Fibroblast of the aortic adventitia (primary cell): ENCODE measurements around the gene PTF1A. TPM values are rescaled to one million over a fixed set of nuclear protein-coding genes. Genes with fewer than 3 reads are reported as not detected.

ENCODE experiments used
- DNase-seq: peaks from one replicate; pipeline ENCODE4 v3.0.0-alpha.2; 2010; ENCODE audit warnings: low read depth
- H3K4me3 ChIP-seq: 2 replicates; pipeline ENCODE4 v1.5.1; 2011; ENCODE audit warnings: low read depth, mild to moderate bottlenecking, control low read depth, low read length, moderate library complexity
- CTCF ChIP-seq: IDR thresholded peaks from 2 replicates; pipeline ENCODE4 v1.5.1; 2011; ENCODE audit warnings: mild to moderate bottlenecking, low read length, control low read depth, inconsistent platforms; ENCODE audit not compliant: insufficient read depth
- total RNA-seq: library from RNA; depleted of rRNA; stranded (reverse); fragments of >200 nt; gene quantifications from 2 replicates; pipeline ENCODE4 v1.2.3, GENCODE V29; 2012; ENCODE audit warnings: low replicate concordance

PTF1A gene
- total RNA-seq, 1 donor, result not detected

GRCh38 chr10:23171232-23171876 lies 20.8 kb upstream of the PTF1A start:
- TF ChIP-seq CTCF, result no peak
- H3K4me3 ChIP-seq, result no peak overlapping the region
- peak; percentile 38 for DNase-seq

- no peak for TF ChIP-seq CTCF
- no peak overlapping the region for H3K4me3 ChIP-seq
- no peak for DNase-seq
These were observed 19.5 kb upstream of the PTF1A start for GRCh38 chr10:23172429-23173213.

GRCh38 chr10:23173214-23174073 lies 18.7 kb upstream of the PTF1A start:
- no peak for TF ChIP-seq CTCF
- no peak overlapping the region for H3K4me3 ChIP-seq
- DNase-seq, result no peak

GRCh38 chr10:23174074-23174976 lies 17.8 kb upstream of the PTF1A start:
- no peak for DNase-seq
- no peak overlapping the region for H3K4me3 ChIP-seq
- no peak for TF ChIP-seq CTCF

GRCh38 chr10:23174977-23175512 lies 17.1 kb upstream of the PTF1A start:
- DNase-seq, result no peak
- no peak overlapping the region for H3K4me3 ChIP-seq
- TF ChIP-seq CTCF, result no peak

GRCh38 chr10:23186178-23186577 lies 5.9 kb upstream of the PTF1A start:
- no peak for DNase-seq
- TF ChIP-seq CTCF, result no peak
- H3K4me3 ChIP-seq, result no peak overlapping the region
